NOMO-1 (cell line): Measurements from ENCODE around the gene PYY.
"Not testable (repeated sequence)": the region's sequence is repeated elsewhere in the genome, so short reads cannot be mapped to it uniquely, and the experiment has no call there.

Experiments used
- DNase-seq, 2 experiments: peaks; one replicate each; lab custom pipeline; 2025; ENCODE audit not compliant: unreplicated experiment in 2 of 2; lab: John Stamatoyannopoulos, UW

PYY gene

GRCh38 chr17:43953746-43954145 is at the start of gene PYY:
Gene PYY, minus strand, starts transcription at chr17:43953940. Its CDS starts 457 bp downstream, at chr17:43953483.
- DNase-seq = no peak

- DNase-seq = no peak
These were observed 48.6 kb upstream of the PYY start for GRCh38 chr17:44002141-44002848.

GRCh38 chr17:44001461-44001920 is 47.8 kb upstream of the PYY start:
- DNase-seq = no peak

GRCh38 chr17:44000871-44001460 is 47.2 kb upstream of the PYY start:
- no peak for DNase-seq

- DNase-seq = no peak
These were observed 46.6 kb upstream of the PYY start for GRCh38 chr17:44000141-44000860.

- DNase-seq = no peak
These were observed 45.3 kb upstream of the PYY start for GRCh38 chr17:43999024-43999423.

- DNase-seq = peak; percentile 35 to 49
These were observed 44.8 kb upstream of the PYY start for GRCh38 chr17:43998552-43998951.

GRCh38 chr17:43997180-43997579 is 43.4 kb upstream of the PYY start:
- not testable (repeated sequence) for DNase-seq

GRCh38 chr17:43995150-43995471 is 41.4 kb upstream of the PYY start:
- no peak for DNase-seq

- DNase-seq = peak; percentile 40 to 46
These were observed 40.8 kb upstream of the PYY start for GRCh38 chr17:43994272-43995149.

- DNase-seq = no peak
These were observed 38.9 kb upstream of the PYY start for GRCh38 chr17:43992641-43993040.

GRCh38 chr17:43988301-43988700 is 34.6 kb upstream of the PYY start:
- DNase-seq = no peak

GRCh38 chr17:43987131-43988021 is 33.6 kb upstream of the PYY start:
- no peak for DNase-seq

- no peak for DNase-seq
These were observed 32.7 kb upstream of the PYY start for GRCh38 chr17:43986225-43986981.

GRCh38 chr17:43984521-43984920 is 30.8 kb upstream of the PYY start:
- no peak for DNase-seq

- no peak for DNase-seq
These were observed 30.0 kb upstream of the PYY start for GRCh38 chr17:43983515-43984411.

- DNase-seq = no peak
These were observed 29.4 kb upstream of the PYY start for GRCh38 chr17:43983196-43983514.

- no peak for DNase-seq
These were observed 28.4 kb upstream of the PYY start for GRCh38 chr17:43982171-43982570.
